Mesodermal cell (in vitro differentiated cells): Measurements from ENCODE around the gene ADAMTS7. TPM values are rescaled to one million over a fixed set of nuclear protein-coding genes. Genes with fewer than 3 reads are reported as not detected.
A peak's percentile ranks its signal among the peaks of the same experiment; 100 is the strongest.
"Not testable (repeated sequence)": the region's sequence is repeated elsewhere in the genome, so short reads cannot be mapped to it uniquely, and the experiment has no call there.

Experiments used
- H3K27ac ChIP-seq: 2 replicates; pipeline ENCODE4 v1.7.0; 2013; ENCODE audit warnings: mild to moderate bottlenecking, low read depth, low read length, moderate library complexity; ENCODE audit not compliant: severe bottlenecking
- H3K36me3 ChIP-seq: 2 replicates; pipeline ENCODE4 v1.7.1; 2013; ENCODE audit warnings: mild to moderate bottlenecking, low read length, moderate library complexity; ENCODE audit not compliant: control insufficient read depth, insufficient read depth
- H3K4me1 ChIP-seq: one replicate; pipeline ENCODE4 v1.7.1; 2013; ENCODE audit warnings: mild to moderate bottlenecking, low read length; ENCODE audit not compliant: insufficient read depth, control insufficient read depth, poor library complexity, severe bottlenecking
- H3K4me3 ChIP-seq: 2 replicates; pipeline ENCODE4 v1.7.0; 2013; ENCODE audit warnings: low read length, control low read depth, mild to moderate bottlenecking; ENCODE audit not compliant: insufficient read depth, poor library complexity, severe bottlenecking; ENCODE audit errors: extremely low read depth
- H3K9me3 ChIP-seq: 2 replicates; pipeline ENCODE4 v1.7.1; 2013; ENCODE audit warnings: mild to moderate bottlenecking, low read length, moderate library complexity; ENCODE audit not compliant: control insufficient read depth
- WGBS, 2 experiments: methylation state at CpG; one replicate each; pipeline ENCODE4 v1.1.5; 2013; ENCODE audit warnings: missing lambda C conversion rate in 2 of 2; ENCODE audit not compliant: insufficient coverage in 2 of 2; 5-methylcytosine and 5-hydroxymethylcytosine counted together
- polyA plus RNA-seq, 2 experiments: library from polyadenylated mRNA; stranded (reverse); fragments of 50-300 nt; gene quantifications; one replicate each; pipeline ENCODE4 v1.2.3, GENCODE V29; 2013

The ADAMTS7 gene
- 46.3 TPM for polyA plus RNA-seq (2013, experiment 1 of 2)
- 33.8 TPM for polyA plus RNA-seq (2013, experiment 2 of 2)

GRCh38 chr15:78811124-78811824 is at the start of gene ADAMTS7:
ADAMTS7 (minus strand) TSS chr15:78811464; CDS start chr15:78811220, 244 bp downstream.
- H3K27ac ChIP-seq, result peak within 1 kb of the TSS; percentile 82

GRCh38 chr15:78859971-78860719 is 48.9 kb upstream of the ADAMTS7 start:
- H3K36me3 ChIP-seq, result no peaks in the 10 kb centered on the region
- no peaks in the 10 kb centered on the region for H3K4me1 ChIP-seq
- WGBS, 2 experiments, result 1 to 6% methylated on average over 16 to 21 of the region's 28 CpGs
- H3K9me3 ChIP-seq, result peaks cover 8% of the 10 kb centered on the region
- H3K4me3 ChIP-seq, result peak overlapping the region; percentile 46
- peak overlapping the region; percentile 91 for H3K27ac ChIP-seq

More at GRCh38 chr15:78811124-78811824, at the start of gene ADAMTS7:
- Histone ChIP-seq H3K9me3 (peaks cover 3% of the 10 kb centered on the region), H3K4me1 (peaks cover 5% of the 10 kb centered on the region), H3K36me3 (peaks cover 4% of the 10 kb centered on the region), H3K4me3 (peak within 1 kb of the TSS; percentile 67)
- 2% methylated on average over 33 to 59 of the region's 73 CpGs for WGBS, 2 experiments

DNA sequence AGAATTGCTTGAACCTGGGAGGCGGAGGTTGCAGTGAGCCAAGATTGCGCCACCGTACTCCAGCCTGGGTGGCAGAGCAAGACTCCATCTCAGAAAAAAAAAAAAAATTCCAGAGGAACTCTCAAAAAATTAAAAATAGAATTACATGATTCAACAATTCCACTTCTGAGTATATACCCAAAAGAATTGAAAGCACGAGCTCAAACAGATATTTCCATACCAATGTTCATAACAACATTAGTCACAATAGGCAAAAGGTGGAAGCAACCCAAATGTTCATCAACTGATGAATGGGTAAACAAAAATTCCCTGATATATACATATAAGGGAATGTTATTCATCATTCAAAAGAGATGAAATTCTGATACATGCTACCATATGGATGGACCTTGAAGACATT is 44.5 kb upstream of the ADAMTS7 start:
- WGBS, 2 experiments, result 67 to 100% methylated on average over 1 to 2 of the region's 4 CpGs
- no peak overlapping the region for H3K4me3 ChIP-seq
- peaks cover 8% of the 10 kb centered on the region for H3K9me3 ChIP-seq
- H3K27ac ChIP-seq, result no peak overlapping the region
- H3K36me3 ChIP-seq, result no peaks in the 10 kb centered on the region
- peaks cover 5% of the 10 kb centered on the region for H3K4me1 ChIP-seq

DNA sequence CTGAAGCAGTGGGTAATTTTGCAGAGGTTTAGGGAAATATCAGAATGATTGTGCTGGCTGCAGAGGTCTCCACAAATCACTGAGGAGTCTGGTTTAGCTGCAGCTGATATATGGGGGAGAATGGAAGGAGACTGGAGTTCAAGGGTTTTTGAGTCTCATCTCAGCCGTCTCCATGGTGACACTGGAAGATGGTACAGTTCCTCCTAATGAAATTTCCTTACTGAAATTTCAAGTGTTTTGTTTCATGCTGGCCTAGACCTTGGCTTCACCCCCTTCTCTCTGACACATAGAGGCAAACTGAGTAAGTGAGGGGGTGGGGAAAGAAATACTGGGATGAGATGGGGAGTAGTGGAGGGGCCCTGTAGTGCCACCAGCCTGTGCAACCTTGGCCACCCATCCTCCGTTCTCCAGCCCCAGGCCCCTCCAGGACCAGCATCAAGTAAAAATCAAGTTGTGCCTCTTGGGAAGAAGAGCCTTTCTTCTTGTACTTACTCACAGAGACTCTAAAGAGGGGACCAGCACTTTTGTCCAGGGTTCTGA is 43.6 kb upstream of the ADAMTS7 start:
- H3K4me1 ChIP-seq, result peaks cover 5% of the 10 kb centered on the region
- no peak overlapping the region for H3K27ac ChIP-seq
- H3K9me3 ChIP-seq, result peaks cover 8% of the 10 kb centered on the region
- H3K4me3 ChIP-seq, result no peak overlapping the region
- WGBS, 2 experiments, result 90% methylated on average over 2 of the region's 2 CpGs; no CpG with 5 or more reads in 1 of the 2 experiments
- no peaks in the 10 kb centered on the region for H3K36me3 ChIP-seq

DNA sequence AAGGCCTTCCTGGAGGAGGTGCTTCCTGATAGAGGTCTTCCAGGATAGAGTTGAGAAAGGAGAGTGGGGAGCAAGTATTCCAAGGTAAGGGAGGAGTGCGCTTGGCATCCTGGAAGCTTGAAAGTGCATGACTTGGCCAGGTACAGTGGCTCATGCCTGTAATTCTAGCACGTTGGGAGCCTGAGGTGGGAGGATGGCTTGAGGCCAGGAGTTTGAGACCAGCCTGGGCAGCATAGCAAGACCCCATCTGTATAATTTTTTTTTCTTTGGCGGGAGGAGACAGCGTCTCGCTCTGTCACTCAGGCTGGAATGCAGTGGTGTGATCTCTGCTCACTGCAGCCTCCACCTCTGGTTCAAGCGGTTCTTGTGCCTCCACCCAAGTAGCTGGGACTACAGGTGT is 42.2 kb upstream of the ADAMTS7 start:
- WGBS, 2 experiments, result 93 to 94% methylated on average over 5 to 6 of the region's 6 CpGs

DNA sequence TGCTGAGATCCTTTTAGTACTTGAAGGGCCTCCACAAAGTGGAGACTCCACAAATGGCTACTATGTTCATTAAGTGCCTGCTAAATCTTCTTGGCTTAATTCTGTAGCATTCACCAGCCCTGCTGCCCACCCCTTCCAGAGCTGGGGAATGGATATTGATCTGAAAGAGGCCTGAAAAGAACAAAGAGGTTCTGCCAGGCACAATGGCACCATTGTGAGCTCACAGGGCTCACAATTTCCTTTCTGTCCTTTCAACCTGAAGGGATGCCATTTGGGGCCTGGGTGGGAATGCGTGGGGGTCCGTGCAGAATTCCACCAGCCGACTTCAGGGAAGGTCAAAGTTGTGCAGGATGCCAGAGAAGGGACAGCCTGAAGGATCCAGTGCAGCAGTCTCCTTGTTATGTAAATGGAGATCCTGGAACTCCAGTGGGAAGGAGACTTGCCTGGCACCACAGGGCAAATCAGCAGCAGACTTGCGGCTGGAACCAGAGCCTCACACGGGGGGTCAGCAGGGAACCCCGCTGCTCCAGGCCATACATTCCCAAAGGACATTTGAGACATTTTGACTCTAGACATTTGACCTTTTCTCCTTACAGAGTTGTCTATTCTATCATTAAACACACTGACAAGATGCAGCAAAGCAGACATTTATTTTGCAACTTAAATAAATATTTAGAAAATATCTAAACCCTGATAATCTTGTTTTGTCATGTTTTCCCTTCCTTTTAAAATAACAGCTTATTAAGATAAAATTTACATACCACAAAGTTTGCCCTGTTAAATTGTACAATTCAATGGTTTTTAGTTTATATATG is 39.9 kb upstream of the ADAMTS7 start:
- H3K27ac ChIP-seq, result peak overlapping the region; percentile 52
- no peaks in the 10 kb centered on the region for H3K9me3 ChIP-seq
- H3K36me3 ChIP-seq, result no peaks in the 10 kb centered on the region
- H3K4me1 ChIP-seq, result peaks cover 5% of the 10 kb centered on the region
- no peak overlapping the region for H3K4me3 ChIP-seq
- WGBS, 2 experiments, result 25 to 27% methylated on average over 3 to 6 of the region's 6 CpGs

More for the DNA sequence above, 42.2 kb upstream of the ADAMTS7 start:
- H3K4me3 ChIP-seq, result no peak overlapping the region
- H3K9me3 ChIP-seq, result peaks cover 3% of the 10 kb centered on the region
- H3K36me3 ChIP-seq, result no peaks in the 10 kb centered on the region
- H3K27ac ChIP-seq, result no peak overlapping the region
- H3K4me1 ChIP-seq, result peaks cover 5% of the 10 kb centered on the region

GRCh38 chr15:78850352-78850751 is 39.1 kb upstream of the ADAMTS7 start:
- no peak overlapping the region for H3K4me3 ChIP-seq
- whole genome bisulfite sequencing, 2 experiments, result 92% methylated on average over 2 of the region's 2 CpGs; no CpG with 5 or more reads in 1 of the 2 experiments
- no peaks in the 10 kb centered on the region for H3K36me3 ChIP-seq
- peak overlapping the region; percentile 52 for H3K27ac ChIP-seq
- no peaks in the 10 kb centered on the region for H3K9me3 ChIP-seq
- peaks cover 5% of the 10 kb centered on the region for H3K4me1 ChIP-seq

DNA sequence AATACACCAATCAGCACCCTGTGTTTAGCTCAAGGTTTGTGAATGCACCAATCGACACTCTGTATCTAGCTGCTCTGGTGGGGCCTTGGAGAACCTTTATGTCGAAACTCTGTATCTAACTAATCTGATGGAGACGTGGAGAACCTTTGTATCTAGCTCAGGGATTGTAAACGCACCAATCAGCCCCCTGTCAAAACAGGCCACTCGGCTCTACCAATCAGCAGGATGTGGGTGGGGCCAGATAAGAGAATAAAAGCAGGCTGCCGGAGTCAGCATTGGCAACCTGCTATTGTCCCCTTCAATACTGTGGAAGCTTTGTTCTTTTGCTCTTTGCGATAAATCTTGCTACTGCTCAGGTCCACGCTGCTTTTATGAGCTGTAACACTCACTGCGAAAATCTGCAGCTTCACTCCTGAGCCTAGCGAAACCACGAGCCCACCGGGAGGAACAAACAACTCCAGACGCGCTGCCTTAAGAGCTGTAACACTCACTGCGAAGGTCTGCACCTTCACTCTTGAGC is 36.2 kb upstream of the ADAMTS7 start:
- WGBS, 2 experiments, result 93 to 94% methylated on average over 7 to 14 of the region's 15 CpGs
- not testable (repeated sequence) for H3K36me3 ChIP-seq, H3K4me1 ChIP-seq, H3K4me3 ChIP-seq, H3K27ac ChIP-seq, H3K9me3 ChIP-seq

DNA sequence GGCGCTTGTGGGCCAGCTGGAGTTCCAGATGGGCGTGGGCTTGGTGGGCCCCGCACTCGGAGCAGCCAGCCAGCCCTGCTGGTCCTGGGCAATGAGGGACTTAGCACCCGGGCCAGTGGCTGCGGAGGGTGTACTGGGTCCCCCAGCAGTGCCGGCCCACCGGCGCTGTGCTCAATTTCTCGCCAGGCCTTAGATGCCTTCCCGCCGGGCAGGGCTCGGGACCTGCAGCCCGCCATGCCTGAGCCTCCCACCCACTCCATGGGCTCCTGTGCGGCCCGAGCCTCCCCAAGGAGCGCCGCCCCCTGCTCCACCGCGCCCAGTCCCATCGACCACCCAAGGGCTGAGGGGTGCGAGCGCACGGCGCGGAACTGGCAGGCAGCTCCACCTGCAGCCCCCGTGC is 35.6 kb upstream of the ADAMTS7 start:
- not testable (repeated sequence) for H3K27ac ChIP-seq, H3K4me1 ChIP-seq, H3K9me3 ChIP-seq, H3K36me3 ChIP-seq, H3K4me3 ChIP-seq
- 97 to 100% methylated on average over 1 to 9 of the region's 27 CpGs for WGBS, 2 experiments

DNA sequence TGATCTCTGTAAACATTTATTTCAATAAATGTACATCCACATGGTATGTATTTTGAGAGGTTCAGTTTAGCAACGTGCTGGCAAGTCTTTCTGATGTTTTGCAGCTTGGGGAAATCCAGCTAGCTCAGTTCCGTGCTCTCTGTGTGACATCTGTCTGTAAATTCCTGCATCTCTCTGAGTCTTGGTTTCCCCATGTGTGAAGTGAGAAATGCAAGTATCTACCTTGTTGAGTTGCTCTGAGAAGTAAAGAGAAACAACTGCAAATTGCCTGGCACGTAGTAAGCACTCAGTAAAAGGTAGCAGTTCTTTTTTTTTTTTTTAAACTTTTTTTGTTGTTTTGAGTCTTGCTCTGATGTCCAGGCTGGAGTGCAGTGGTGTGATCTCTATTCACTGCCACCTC is 31.3 kb upstream of the ADAMTS7 start:
- no peak overlapping the region for H3K4me3 ChIP-seq
- no peaks in the 10 kb centered on the region for H3K9me3 ChIP-seq
- no peak overlapping the region for H3K27ac ChIP-seq
- WGBS, 2 experiments, result 64 to 88% methylated on average over 2 to 3 of the region's 3 CpGs
- H3K36me3 ChIP-seq, result no peaks in the 10 kb centered on the region
- no peaks in the 10 kb centered on the region for H3K4me1 ChIP-seq
